ENCODE data around the gene HP1BP3.

HP1BP3 gene

GRCh38 chr1:20729155-20729931, 57.8 kb downstream of the HP1BP3 start:
- H3K27me3 ChIP-seq, result peaks cover 86% of the 10 kb centered on the region
- H3K9me3 ChIP-seq, result no peaks in the 10 kb centered on the region
- peaks cover 18 to 25% of the 10 kb centered on the region in 2 experiments for H3K4me1 ChIP-seq (ENCODE audit: control insufficient read depth in 1 of 2, insufficient read depth in 1 of 2, low read depth in 1 of 2, low read length in 1 of 2)
- H3K27ac ChIP-seq, result no peak overlapping the region
- no peak overlapping the region for H3K4me3 ChIP-seq (ENCODE audit: low read depth in 1 of 2, low read length in 1 of 2)
- H3K36me3 ChIP-seq, result no peaks in the 10 kb centered on the region
- no peak for TF ChIP-seq CTCF (IDR thresholded peaks at IDR 0.05)

DNA sequence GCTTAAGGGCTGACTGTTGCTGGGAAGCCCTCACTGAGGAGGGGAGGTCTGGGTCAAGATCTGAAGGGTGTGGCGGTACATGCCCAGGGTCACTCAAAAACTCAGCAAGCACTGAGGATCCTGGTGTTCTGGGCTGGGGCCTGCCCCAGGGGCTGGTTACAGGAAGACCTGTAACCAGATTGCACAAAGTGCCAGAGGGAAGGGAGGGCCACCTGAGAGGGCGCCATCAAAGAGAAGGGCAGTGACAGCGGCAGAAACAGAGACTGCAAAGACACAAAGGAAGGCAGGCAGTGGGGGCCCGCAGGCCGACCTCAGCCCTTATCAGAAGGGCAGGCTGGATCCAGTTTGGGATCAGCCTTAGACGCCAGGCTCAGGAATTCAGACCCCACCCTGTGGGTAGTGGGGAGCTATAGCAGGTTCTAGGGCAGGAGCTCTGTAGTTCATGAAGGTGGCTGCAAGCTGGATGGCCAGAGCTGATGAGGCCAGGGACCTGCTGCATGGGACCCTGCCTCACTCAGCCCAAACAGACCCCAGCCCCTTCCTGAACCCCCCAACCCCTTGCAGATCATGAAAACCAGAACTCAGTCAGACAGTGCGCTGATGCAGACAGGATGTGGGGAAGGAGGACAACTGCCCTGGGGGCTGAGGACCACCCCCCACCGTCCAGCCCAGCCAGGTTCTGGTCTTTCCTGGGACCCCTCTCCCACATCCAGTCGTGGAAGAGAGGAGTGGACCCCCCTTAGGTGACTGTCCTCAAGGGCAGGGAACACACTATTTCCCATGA, 58.5 kb downstream of the HP1BP3 start:
- H3K4me3 ChIP-seq (ENCODE audit: low read depth in 1 of 2, low read length in 1 of 2), result no peak overlapping the region
- TF ChIP-seq CTCF (IDR thresholded peaks at IDR 0.05), result no peak

GRCh38 chr1:20727746-20728316, 59.3 kb downstream of the HP1BP3 start:
- no peaks in the 10 kb centered on the region for H3K9me3 ChIP-seq
- peaks cover 11 to 18% of the 10 kb centered on the region in 2 experiments for H3K4me1 ChIP-seq (ENCODE audit: control insufficient read depth in 1 of 2, insufficient read depth in 1 of 2, low read depth in 1 of 2, low read length in 1 of 2)
- no peaks in the 10 kb centered on the region for H3K36me3 ChIP-seq
- H3K4me3 ChIP-seq (ENCODE audit: low read depth in 1 of 2, low read length in 1 of 2), result no peak overlapping the region
- no peak for TF ChIP-seq CTCF (IDR thresholded peaks at IDR 0.05)
- peaks cover 70% of the 10 kb centered on the region for H3K27me3 ChIP-seq
- no peak overlapping the region for H3K27ac ChIP-seq

More for the DNA sequence above, 58.5 kb downstream of the HP1BP3 start:
- Histone ChIP-seq H3K27me3 (peaks cover 78% of the 10 kb centered on the region), H3K4me1 (ENCODE audit: control insufficient read depth in 1 of 2, insufficient read depth in 1 of 2, low read depth in 1 of 2, low read length in 1 of 2) (peaks cover 18 to 25% of the 10 kb centered on the region in 2 experiments), H3K27ac (no peak overlapping the region), H3K9me3 (no peaks in the 10 kb centered on the region), H3K36me3 (no peaks in the 10 kb centered on the region)

GRCh38 chr1:20726932-20727745, 60.0 kb downstream of the HP1BP3 start:
- no peak for TF ChIP-seq CTCF (IDR thresholded peaks at IDR 0.05)
- Histone ChIP-seq H3K36me3 (no peaks in the 10 kb centered on the region), H3K9me3 (no peaks in the 10 kb centered on the region), H3K4me3 (ENCODE audit: low read depth in 1 of 2, low read length in 1 of 2) (no peak overlapping the region), H3K27ac (no peak overlapping the region), H3K27me3 (peaks cover 64% of the 10 kb centered on the region), H3K4me1 (ENCODE audit: control insufficient read depth in 1 of 2, insufficient read depth in 1 of 2, low read depth in 1 of 2, low read length in 1 of 2) (peaks cover 4 to 12% of the 10 kb centered on the region in 2 experiments)

Measured in neutrophil (primary cell).